ENCODE results near the gene CDH15.

Gene CDH15

GRCh38 chr16:89171216-89172170, at the start of gene CDH15:
Gene CDH15 (plus strand): TSS chr16:89171748. CDS start chr16:89171832, 84 bp downstream.
- peak; percentile 98 for DNase-seq

- peak; percentile 82 for DNase-seq
These were observed 49.2 kb upstream of the CDH15 start for GRCh38 chr16:89122322-89122851.

- peak; percentile 16 for DNase-seq
These were observed 48.3 kb upstream of the CDH15 start for GRCh38 chr16:89123001-89123830.

- no peak for DNase-seq
These were observed 47.8 kb upstream of the CDH15 start for GRCh38 chr16:89123831-89124100.

- DNase-seq, result no peak
These were observed 42.2 kb upstream of the CDH15 start for GRCh38 chr16:89129378-89129777.

GRCh38 chr16:89130448-89130847, 41.1 kb upstream of the CDH15 start:
- DNase-seq, result no peak

GRCh38 chr16:89131783-89132182, 39.8 kb upstream of the CDH15 start:
- no peak for DNase-seq

GRCh38 chr16:89132194-89133005, 39.1 kb upstream of the CDH15 start:
- DNase-seq, result no peak

- no peak for DNase-seq
These were observed 38.0 kb upstream of the CDH15 start for GRCh38 chr16:89133457-89134127.

- DNase-seq, result no peak
These were observed 37.3 kb upstream of the CDH15 start for GRCh38 chr16:89134269-89134668.

GRCh38 chr16:89135166-89135565, 36.4 kb upstream of the CDH15 start:
- no peak for DNase-seq

GRCh38 chr16:89135971-89136765, 35.4 kb upstream of the CDH15 start:
- no peak for DNase-seq

- DNase-seq, result no peak
These were observed 34.6 kb upstream of the CDH15 start for GRCh38 chr16:89136931-89137330.

GRCh38 chr16:89137666-89138512, 33.7 kb upstream of the CDH15 start:
- no peak for DNase-seq

GRCh38 chr16:89138513-89138795, 33.1 kb upstream of the CDH15 start:
- DNase-seq, result no peak

- DNase-seq, result no peak
These were observed 32.6 kb upstream of the CDH15 start for GRCh38 chr16:89138843-89139520.

GRCh38 chr16:89139907-89140361, 31.6 kb upstream of the CDH15 start:
- no peak for DNase-seq

GRCh38 chr16:89140401-89140800, 31.1 kb upstream of the CDH15 start:
- no peak for DNase-seq

- DNase-seq, result no peak
These were observed 30.3 kb upstream of the CDH15 start for GRCh38 chr16:89140981-89141883.

All from CD4-positive, alpha-beta T cell treated with Interleukin-15 for 1 hour (primary cell).